WTC11 (cell line): ENCODE results near the gene PHB1. TPM values are rescaled to one million over a fixed set of nuclear protein-coding genes. Genes with fewer than 3 reads are reported as not detected.

Experiments used
- ATAC-seq: fragments of 200-7000 bp; cut with Tn5 transposase; 2 replicates; pipeline ENCODE4 v1.10.0; 2021; ENCODE audit warnings: mild to moderate bottlenecking, moderate library complexity
- CTCF ChIA-PET: fragments of 300-600 bp; sonication (Branson Sonifier 250); formaldehyde crosslinking; loops from one replicate; lab custom pipeline; 2021; ENCODE audit warnings: antibody characterized with exemption; lab: Charles Lee
- POLR2A ChIA-PET: fragments of 350-600 bp; sonication (Branson Sonifier 250); formaldehyde crosslinking; loops from one replicate; lab custom pipeline; 2021; ENCODE audit warnings: antibody characterized with exemption; lab: Charles Lee
- DNase-seq: peaks from one replicate; pipeline ENCODE4 v3.0.0; 2021; ENCODE audit warnings: low spot score
- H3K27ac Mint-ChIP-seq: 2 replicates; pipeline ENCODE4 v1.8.0; 2021; ENCODE audit warnings: mixed read lengths
- H3K27me3 Mint-ChIP-seq: 2 replicates; pipeline ENCODE4 v1.8.0; 2021; ENCODE audit warnings: low read depth, mild to moderate bottlenecking, moderate library complexity, mixed read lengths
- H3K36me3 Mint-ChIP-seq: 2 replicates; pipeline ENCODE4 v1.8.0; 2021; ENCODE audit warnings: mixed read lengths
- H3K4me1 Mint-ChIP-seq: 2 replicates; pipeline ENCODE4 v1.8.0; 2022; ENCODE audit warnings: mixed read lengths
- H3K4me3 Mint-ChIP-seq: 2 replicates; pipeline ENCODE4 v1.8.0; 2021; ENCODE audit warnings: mild to moderate bottlenecking, moderate library complexity, mixed read lengths
- H3K9me3 Mint-ChIP-seq: 2 replicates; pipeline ENCODE4 v1.8.0; 2021; ENCODE audit warnings: mixed read lengths
- CBFB ChIP-seq: sonication (generic); formaldehyde crosslinking; IDR thresholded peaks from 2 replicates; pipeline ENCODE4 v1.8.1; 2022; ENCODE audit warnings: mild to moderate bottlenecking, low read depth, missing genetic modification reagents
- CREB1 ChIP-seq: sonication (generic); formaldehyde crosslinking; IDR thresholded peaks from 2 replicates; pipeline ENCODE4 v1.8.0; 2023; ENCODE audit warnings: mild to moderate bottlenecking, missing genetic modification reagents
- GTF2I ChIP-seq: fragments of 250-450 bp; sonication (Bioruptor Pico); conservative IDR thresholded peaks from 2 replicates; pipeline ENCODE4 v1.4.0; 2021; ENCODE audit warnings: mild to moderate bottlenecking
- OVOL2 ChIP-seq: fragments of 250-450 bp; sonication (Bioruptor Pico); IDR thresholded peaks from 2 replicates; pipeline ENCODE4 v1.9.0; 2021; ENCODE audit warnings: mild to moderate bottlenecking, borderline replicate concordance
- SP1 ChIP-seq: sonication (generic); formaldehyde crosslinking; conservative IDR thresholded peaks from 2 replicates; pipeline ENCODE4 v1.8.1; 2022; ENCODE audit warnings: missing genetic modification reagents
- ZNF263 ChIP-seq: sonication (generic); formaldehyde crosslinking; IDR thresholded peaks from 2 replicates; pipeline ENCODE4 v1.8.1; 2022; ENCODE audit warnings: low read depth, mild to moderate bottlenecking, moderate library complexity, missing genetic modification reagents
- ZNF317 ChIP-seq: sonication (generic); formaldehyde crosslinking; IDR thresholded peaks from 2 replicates; pipeline ENCODE4 v1.8.1; 2023; ENCODE audit warnings: low read depth, mild to moderate bottlenecking, moderate library complexity, missing genetic modification reagents, borderline replicate concordance
- ZNF396 ChIP-seq: fragments of 250-450 bp; sonication (Bioruptor Pico); IDR thresholded peaks from 2 replicates; pipeline ENCODE4 v1.8.0; 2021; ENCODE audit warnings: mild to moderate bottlenecking, moderate library complexity, borderline replicate concordance
- ZNF425 ChIP-seq: fragments of 250-450 bp; sonication (Bioruptor Pico); conservative IDR thresholded peaks from 2 replicates; pipeline ENCODE4 v1.9.0; 2021; ENCODE audit warnings: mild to moderate bottlenecking
- total RNA-seq: library from RNA; stranded (reverse); gene quantifications from 3 replicates; pipeline ENCODE4 v1.2.3, GENCODE V29; 2021
- TF ChIP-seq, protein P1 (sequence below): sonication (generic); formaldehyde crosslinking; IDR thresholded peaks from 2 replicates; pipeline ENCODE4 v1.8.1; 2023; ENCODE audit warnings: mild to moderate bottlenecking, missing genetic modification reagents
- TF ChIP-seq, protein P2 (sequence below): sonication (generic); formaldehyde crosslinking; IDR thresholded peaks from 2 replicates; pipeline ENCODE4 v1.8.1; 2022; ENCODE audit warnings: low read depth, missing genetic modification reagents, borderline replicate concordance

Gene PHB1
- total RNA-seq, 1 experiment from 2014 or later = 375 TPM

DNA sequence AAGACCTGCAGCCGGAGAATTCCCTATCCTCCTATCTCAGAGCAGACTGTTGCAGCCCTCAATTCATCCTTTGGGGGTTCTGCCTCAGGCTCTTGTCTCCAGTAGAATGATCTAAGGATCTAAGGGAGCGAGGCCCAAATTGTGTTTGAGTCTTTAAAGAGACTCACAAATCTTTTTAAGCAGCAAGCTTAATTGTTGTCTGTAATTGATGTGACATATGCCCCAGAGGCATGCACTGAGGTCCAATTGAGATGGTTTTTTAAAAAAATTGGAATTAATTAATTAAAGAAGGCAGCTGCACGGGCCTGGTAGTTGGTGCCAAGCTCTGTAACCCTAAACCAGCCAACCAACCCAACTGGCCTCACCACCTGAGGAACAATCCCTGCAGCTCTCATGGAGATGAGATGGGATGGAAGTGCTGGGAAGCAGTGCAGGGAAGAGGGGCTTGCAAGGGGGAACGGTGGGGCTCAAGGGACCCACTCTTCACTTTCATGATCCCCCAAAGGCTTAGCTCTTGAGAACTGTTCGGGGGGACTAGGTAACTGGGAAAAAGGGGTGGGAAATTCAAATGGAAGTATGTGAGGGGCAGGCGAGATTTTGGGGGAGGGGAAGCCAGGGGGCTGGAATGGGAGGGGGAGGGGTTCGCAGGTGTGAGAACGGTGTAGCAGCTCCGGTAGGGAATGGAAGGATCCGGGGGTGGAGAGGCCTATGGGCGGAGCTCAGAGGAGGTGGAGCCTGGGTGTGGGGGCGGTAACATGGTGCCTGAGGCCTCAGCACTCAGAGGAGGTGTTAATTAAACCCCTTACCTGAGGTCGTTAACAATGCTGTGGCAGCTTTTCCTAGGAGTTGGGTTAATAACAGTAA, 43.5 kb downstream of the PHB1 start:
- Mint-ChIP-seq H3K27ac (peak overlapping the region; percentile 94), H3K9me3 (no peaks in the 10 kb centered on the region), H3K4me1 (peaks cover 50% of the 10 kb centered on the region), H3K4me3 (peak overlapping the region; percentile 24; the same call in 1 of the 2 replicates), H3K27me3 (no peaks in the 10 kb centered on the region), H3K36me3 (no peaks in the 10 kb centered on the region)
- DNase-seq = peak; percentile 95
- TF ChIP-seq SP1 (0 out of 2 replicates have a peak, but pooled peaks have one; percentile 26), ZNF263 (CRISPR knock-in tag) (no peak)
- ChIA-PET CTCF (interaction anchor here (0.6 to 1.7 kb wide), 26 partner anchors 9 to 381 kb away, joined by 3 to 11 read pairs (median 4); partner anchors contain the start of genes NGFR, PHB1, PHOSPHO1 and ZNF652), POLR2A (interaction anchor here (1.4 kb wide), 2 partner anchors 9 to 12 kb away, joined by 3 to 4 read pairs; no protein-coding TSS in a partner anchor)
- peak; percentile 99 for ATAC-seq

DNA sequence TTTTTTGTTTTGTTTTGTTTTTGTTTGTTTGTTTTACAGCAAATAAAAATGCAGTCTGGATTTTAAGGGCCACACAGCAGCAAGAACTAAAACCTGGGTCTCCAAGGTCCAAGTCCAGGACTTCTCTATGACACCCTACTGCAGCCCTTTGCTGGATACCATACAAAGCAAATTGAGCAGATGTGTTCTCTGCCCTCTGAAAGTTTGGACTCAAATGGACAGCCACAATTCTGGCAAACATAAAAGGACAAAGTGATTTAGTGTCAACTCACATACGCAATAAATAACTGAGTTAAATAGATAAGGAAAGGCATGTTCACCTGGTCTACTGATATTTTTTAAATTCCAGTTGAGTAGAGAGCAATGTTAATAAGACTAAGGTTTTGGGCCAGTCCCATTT, 44.9 kb downstream of the PHB1 start:
- no peak overlapping the region for H3K27ac Mint-ChIP-seq
- CTCF ChIA-PET = interaction anchor here (1.7 to 2.9 kb wide), 5 partner anchors 17 to 79 kb away, joined by 7 to 23 read pairs (median 12); no protein-coding TSS in a partner anchor
- no peaks in the 10 kb centered on the region for H3K27me3 Mint-ChIP-seq
- TF ChIP-seq, protein P1, sequence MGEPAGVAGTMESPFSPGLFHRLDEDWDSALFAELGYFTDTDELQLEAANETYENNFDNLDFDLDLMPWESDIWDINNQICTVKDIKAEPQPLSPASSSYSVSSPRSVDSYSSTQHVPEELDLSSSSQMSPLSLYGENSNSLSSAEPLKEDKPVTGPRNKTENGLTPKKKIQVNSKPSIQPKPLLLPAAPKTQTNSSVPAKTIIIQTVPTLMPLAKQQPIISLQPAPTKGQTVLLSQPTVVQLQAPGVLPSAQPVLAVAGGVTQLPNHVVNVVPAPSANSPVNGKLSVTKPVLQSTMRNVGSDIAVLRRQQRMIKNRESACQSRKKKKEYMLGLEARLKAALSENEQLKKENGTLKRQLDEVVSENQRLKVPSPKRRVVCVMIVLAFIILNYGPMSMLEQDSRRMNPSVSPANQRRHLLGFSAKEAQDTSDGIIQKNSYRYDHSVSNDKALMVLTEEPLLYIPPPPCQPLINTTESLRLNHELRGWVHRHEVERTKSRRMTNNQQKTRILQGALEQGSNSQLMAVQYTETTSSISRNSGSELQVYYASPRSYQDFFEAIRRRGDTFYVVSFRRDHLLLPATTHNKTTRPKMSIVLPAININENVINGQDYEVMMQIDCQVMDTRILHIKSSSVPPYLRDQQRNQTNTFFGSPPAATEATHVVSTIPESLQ (CRISPR knock-in tag) = no peak
- TF ChIP-seq CBFB = no peak
- TF ChIP-seq, protein P2, sequence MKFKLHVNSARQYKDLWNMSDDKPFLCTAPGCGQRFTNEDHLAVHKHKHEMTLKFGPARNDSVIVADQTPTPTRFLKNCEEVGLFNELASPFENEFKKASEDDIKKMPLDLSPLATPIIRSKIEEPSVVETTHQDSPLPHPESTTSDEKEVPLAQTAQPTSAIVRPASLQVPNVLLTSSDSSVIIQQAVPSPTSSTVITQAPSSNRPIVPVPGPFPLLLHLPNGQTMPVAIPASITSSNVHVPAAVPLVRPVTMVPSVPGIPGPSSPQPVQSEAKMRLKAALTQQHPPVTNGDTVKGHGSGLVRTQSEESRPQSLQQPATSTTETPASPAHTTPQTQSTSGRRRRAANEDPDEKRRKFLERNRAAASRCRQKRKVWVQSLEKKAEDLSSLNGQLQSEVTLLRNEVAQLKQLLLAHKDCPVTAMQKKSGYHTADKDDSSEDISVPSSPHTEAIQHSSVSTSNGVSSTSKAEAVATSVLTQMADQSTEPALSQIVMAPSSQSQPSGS (CRISPR knock-in tag) = no peak
- TF ChIP-seq ZNF317 (CRISPR knock-in tag) = no peak
- no peak for TF ChIP-seq ZNF425 (CRISPR knock-in tag)
- TF ChIP-seq CREB1 (CRISPR knock-in tag) = no peak
- H3K4me3 Mint-ChIP-seq = no peak overlapping the region
- no peak for ATAC-seq
- POLR2A ChIA-PET = interaction anchor here (0.7 kb wide), 1 partner anchor 115 kb away, joined by 3 read pairs; no protein-coding TSS in a partner anchor
- DNase-seq = no peak
- H3K4me1 Mint-ChIP-seq = peaks cover 48% of the 10 kb centered on the region
- no peaks in the 10 kb centered on the region for H3K36me3 Mint-ChIP-seq
- no peaks in the 10 kb centered on the region for H3K9me3 Mint-ChIP-seq

DNA sequence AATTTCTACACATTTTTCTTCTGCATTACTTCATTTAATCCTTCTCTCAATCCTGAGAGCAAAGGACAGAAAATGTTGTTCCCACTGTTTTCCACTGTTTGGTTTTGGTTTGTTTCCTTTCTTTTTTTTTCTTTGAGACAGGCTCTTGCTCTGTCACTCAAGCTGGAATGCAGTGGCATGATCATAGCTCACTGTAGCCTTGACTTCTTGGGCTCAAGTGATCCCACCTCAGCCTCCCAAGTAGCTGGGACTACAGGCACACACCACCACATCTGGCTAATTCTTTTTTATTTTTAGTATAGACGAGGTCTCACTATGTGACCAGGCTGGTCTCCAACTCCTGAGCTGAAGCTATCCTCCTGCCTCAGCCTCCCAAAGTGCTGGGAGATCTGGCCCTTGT, 45.6 kb downstream of the PHB1 start:
- CTCF ChIA-PET = interaction anchor here (0.6 to 2.9 kb wide), 41 partner anchors 7 to 656 kb away, joined by 3 to 23 read pairs (median 5); partner anchors contain the start of genes PHB1 and PHOSPHO1
- Mint-ChIP-seq H3K27ac (no peak overlapping the region), H3K4me1 (peaks cover 48% of the 10 kb centered on the region), H3K9me3 (no peaks in the 10 kb centered on the region), H3K4me3 (no peak overlapping the region), H3K27me3 (no peaks in the 10 kb centered on the region), H3K36me3 (no peaks in the 10 kb centered on the region)
- ATAC-seq (no peak), DNase-seq (no peak)
- no peak for TF ChIP-seq ZNF396 (CRISPR knock-in tag)
- no peak for TF ChIP-seq OVOL2 (CRISPR knock-in tag)
- TF ChIP-seq GTF2I (CRISPR knock-in tag) = no peak
- POLR2A ChIA-PET = no interaction called here
